NCI-H446 treated with DMSO at 0.1 percent for 48 hours (cell line): ENCODE data around the gene EGLN2.
"Not testable (repeated sequence)": the region's sequence is repeated elsewhere in the genome, so short reads cannot be mapped to it uniquely, and the experiment has no call there.

Experiments
- DNase-seq: peaks from one replicate; lab custom pipeline; 2025; lab: John Stamatoyannopoulos, UW

Gene EGLN2

DNA sequence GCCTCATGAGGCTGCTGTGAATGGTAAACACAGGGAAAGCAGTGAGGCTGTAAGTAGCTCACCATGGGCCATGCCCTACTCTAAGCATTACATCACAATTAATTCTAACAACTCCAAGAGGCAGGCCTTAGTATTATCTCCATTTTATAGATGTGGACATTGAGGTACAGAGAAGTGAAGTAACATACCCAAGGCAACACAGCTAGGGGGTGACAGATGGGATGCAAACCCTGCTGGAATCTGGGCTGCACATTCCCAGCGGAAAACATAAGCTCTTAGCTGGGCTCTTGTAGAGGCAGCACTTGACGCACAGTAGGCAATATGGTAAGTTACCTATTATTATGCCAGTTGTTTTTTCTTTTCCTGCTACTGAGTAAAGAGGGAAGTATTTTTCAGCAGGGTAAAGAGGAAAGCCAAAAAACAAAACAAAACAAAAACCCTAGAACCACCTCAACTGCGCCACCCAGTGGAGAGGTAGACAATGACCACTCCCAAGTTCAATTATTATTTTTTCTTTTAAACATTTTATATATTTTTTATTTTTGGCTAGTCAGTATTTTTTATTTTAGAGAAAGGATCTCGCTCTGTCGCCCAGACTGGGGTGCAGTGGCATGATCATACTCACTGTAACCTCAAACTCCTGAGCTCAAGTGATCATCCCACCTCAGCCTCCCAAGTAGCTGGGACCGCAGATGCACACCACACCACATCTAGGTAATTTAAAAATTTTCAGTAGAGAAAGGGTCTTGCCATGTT is 20.7 kb downstream of the EGLN2 start:
- DNase-seq, result not testable (repeated sequence)

- no peak for DNase-seq
Observed at GRCh38 chr19:40822161-40822560, 23.2 kb downstream of the EGLN2 start.

GRCh38 chr19:40822704-40823553 is 23.9 kb downstream of the EGLN2 start:
- DNase-seq, result not testable (repeated sequence)

- not testable (repeated sequence) for DNase-seq
Observed at GRCh38 chr19:40824916-40825315, 25.9 kb downstream of the EGLN2 start.

GRCh38 chr19:40825460-40826095 is 26.6 kb downstream of the EGLN2 start:
- not testable (repeated sequence) for DNase-seq

DNA sequence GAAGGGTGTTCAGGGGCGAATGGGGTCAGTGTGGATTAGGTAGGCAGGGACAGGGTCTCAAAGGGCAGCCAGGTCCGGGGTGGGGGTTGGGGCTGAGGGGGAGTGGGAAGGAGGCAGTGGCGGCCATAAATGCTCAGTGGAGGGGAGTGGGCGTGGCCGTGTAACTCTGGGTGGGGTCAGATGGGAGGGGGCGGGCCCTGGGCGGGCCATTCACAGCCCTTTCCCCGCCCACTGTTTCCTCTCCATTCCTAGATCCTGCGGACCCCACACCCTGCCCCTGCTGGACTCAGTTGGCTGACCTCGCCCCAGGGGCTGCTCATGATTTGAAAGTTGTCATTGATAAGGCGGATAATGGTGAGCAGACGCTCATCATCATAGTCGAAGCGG is 27.3 kb downstream of the EGLN2 start:
- DNase-seq, result not testable (repeated sequence)

GRCh38 chr19:40826699-40827385 is 27.9 kb downstream of the EGLN2 start:
- DNase-seq, result not testable (repeated sequence)

DNA sequence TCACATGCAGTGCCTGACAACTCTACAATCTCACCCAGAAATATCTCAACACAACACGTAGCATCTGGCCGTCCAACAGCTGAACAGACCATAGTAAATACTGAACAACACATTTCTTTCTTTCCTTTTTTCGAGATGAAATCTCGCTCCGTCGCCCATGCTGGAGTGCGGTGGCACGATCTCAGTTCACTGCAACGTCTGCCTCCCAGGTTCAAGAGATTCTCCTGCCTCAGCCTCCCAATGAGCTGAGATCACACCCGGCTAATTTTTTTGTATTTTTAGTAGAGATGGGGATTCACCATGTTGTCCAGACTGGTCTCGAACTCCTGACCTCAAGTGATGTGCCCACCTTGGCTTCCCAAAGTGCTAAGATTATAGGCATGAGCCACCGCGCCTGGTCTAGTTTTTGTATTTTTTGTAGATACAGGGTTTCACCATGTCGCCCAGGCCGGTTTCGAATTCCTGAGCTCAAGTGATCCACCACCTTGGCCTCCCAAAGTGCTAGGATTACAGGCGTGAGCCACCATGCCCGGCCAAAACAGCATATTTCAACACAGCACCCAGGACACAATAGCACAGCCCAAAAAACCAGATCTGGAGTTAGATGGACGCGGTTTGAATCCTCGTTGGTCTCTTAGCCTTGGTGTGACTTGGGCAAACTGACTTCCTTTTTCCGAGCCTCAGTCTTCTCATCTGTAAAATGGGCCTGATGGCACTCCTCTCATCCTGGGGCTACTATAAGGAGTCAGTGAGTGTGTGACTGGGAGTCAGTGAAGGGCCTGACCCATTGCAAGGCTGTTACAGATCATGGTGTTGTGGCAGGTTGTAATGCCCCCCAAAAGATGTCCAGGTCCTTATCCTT is 28.6 kb downstream of the EGLN2 start:
- no peak for DNase-seq

GRCh38 chr19:40829205-40829604 is 30.2 kb downstream of the EGLN2 start:
- DNase-seq, result no peak

DNA sequence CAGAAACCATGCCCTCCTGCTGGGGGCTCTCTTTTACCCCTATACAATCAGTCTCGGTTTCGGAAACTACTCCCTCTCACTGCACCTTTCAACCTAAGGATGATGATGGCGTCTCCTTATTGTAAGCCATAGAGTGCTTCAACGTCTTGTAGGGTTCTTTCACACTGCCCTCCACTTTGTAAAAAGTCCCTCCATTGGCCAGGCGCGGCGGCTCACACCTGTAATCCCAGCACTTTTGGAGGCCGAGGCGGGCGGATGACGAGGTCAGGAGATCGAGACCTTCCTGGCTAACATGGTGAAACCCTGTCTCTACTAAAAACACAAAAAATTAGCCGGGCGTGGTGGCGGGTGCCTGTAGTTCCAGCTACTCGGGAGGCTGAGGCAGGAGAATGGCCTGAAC is 31.8 kb downstream of the EGLN2 start:
- DNase-seq, result not testable (repeated sequence)

- no peak for DNase-seq
Observed at GRCh38 chr19:40831502-40832430, 32.8 kb downstream of the EGLN2 start.

DNA sequence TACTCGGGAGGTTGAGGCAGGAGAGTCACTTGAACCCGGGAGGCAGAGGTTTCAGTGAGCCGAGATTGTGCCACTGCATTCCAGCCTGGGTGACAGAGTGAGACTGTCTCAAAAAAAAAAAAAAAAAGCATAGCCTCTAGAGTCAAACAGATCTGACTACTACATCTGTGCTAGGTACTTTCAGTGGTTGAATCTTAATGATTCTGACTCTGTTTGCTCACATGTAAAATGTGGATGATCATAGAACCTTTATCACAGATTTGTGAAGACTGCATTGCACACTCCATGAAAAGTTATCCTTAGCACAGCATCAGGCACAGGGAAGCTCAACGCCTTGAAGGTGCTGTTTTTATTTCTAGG is 33.4 kb downstream of the EGLN2 start:
- DNase-seq, result not testable (repeated sequence)

DNA sequence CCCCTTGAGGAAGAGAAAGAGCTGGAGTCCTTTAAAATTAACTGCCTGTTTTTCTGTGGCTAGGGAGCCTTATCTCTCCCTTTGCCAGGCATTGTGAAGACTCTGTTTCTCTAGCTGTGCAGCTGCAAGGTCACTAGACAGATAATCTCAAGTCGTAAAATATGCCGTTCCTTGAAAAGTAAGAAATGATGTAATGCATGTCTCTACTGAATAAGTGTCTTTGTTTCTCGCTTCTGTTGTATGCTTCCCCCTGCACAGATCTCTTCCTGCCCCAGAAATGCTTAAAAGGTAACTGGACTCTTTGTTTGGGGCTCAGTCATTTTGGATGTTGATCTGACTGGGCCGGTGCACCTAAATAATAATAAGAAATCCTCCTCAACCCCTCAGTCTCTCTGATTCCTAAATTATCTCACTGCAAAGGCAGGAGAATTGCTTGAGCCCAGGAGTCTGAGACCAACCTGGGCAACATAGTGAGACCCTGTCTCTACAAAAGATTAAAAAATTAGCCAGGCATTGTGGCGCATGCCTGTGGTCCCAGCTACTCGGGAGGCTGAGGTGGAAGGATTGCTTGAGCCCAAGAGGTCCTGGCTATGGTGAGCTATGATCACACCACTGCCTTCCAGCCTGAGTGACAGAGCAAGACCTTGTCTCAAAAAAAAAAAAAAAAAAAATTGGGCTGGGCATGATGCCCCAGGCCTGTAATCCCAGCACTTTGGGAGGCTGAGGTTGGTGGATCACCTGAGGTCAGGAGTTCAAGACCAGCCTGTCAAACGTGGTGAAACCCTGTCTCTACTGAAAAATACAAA is 34.9 kb downstream of the EGLN2 start:
- DNase-seq, result not testable (repeated sequence)

GRCh38 chr19:40836754-40837429 is 37.9 kb downstream of the EGLN2 start:
- no peak for DNase-seq

- DNase-seq, result not testable (repeated sequence)
Observed at GRCh38 chr19:40838477-40838876, 39.5 kb downstream of the EGLN2 start.

DNA sequence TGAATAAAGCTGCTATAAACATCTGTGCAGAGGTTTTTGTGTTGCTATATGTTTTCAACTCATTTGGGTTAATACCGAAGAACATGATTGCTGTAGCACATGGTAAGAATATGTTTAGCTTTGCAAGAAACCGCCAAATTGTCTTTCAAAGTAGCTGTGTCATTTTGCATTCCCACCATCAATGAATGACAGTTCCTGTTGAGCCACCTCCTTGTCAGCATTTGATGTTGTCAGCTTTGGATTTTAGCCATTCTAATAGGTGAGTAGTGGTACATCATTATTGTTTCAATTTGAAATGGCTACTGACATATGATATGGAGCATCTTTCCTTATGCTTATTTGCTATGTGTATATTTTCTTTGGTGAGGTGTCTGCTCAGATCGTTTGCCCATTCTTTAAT is 43.0 kb downstream of the EGLN2 start:
- not testable (repeated sequence) for DNase-seq

- not testable (repeated sequence) for DNase-seq
Observed at GRCh38 chr19:40842997-40843652, 44.1 kb downstream of the EGLN2 start.

- DNase-seq, result not testable (repeated sequence)
Observed at GRCh38 chr19:40843653-40844052, 44.7 kb downstream of the EGLN2 start.
